Fibroblast of villous mesenchyme (primary cell): ENCODE measurements around the gene CCDC27. TPM values are rescaled to one million over a fixed set of nuclear protein-coding genes. Genes with fewer than 3 reads are reported as not detected.

Experiments used
- DNase-seq: peaks from one replicate; pipeline ENCODE4 v3.0.0-alpha.2; 2010; ENCODE audit warnings: low read depth
- H3K4me3 ChIP-seq: 2 replicates; pipeline ENCODE4 v1.5.1; 2011; ENCODE audit warnings: low read depth, mild to moderate bottlenecking, low read length
- CTCF ChIP-seq: IDR thresholded peaks from 2 replicates; pipeline ENCODE4 v1.5.1; 2012; ENCODE audit warnings: low read depth, mild to moderate bottlenecking, low read length; ENCODE audit not compliant: insufficient read depth
- total RNA-seq: library from RNA; depleted of rRNA; stranded (reverse); fragments of >200 nt; gene quantifications from 2 replicates; pipeline ENCODE4 v1.2.3, GENCODE V29; 2012

CCDC27 gene
- total RNA-seq, 1 donor, result not detected

- TF ChIP-seq CTCF, result peak; percentile 53
- DNase-seq, result no peak
These were observed 25.0 kb upstream of the CCDC27 start for GRCh38 chr1:3727042-3727824.

GRCh38 chr1:3727825-3728776 is 24.1 kb upstream of the CCDC27 start:
- TF ChIP-seq CTCF, result no peak
- DNase-seq, result no peak
- H3K4me3 ChIP-seq, result no peak overlapping the region

More at GRCh38 chr1:3727042-3727824, 25.0 kb upstream of the CCDC27 start:
- no peak overlapping the region for H3K4me3 ChIP-seq

GRCh38 chr1:3729594-3730542 is 22.4 kb upstream of the CCDC27 start:
- DNase-seq, result no peak
- H3K4me3 ChIP-seq, result no peak overlapping the region
- no peak for TF ChIP-seq CTCF

- no peak for DNase-seq
- no peak for TF ChIP-seq CTCF
- no peak overlapping the region for H3K4me3 ChIP-seq
These were observed 21.6 kb upstream of the CCDC27 start for GRCh38 chr1:3730543-3731247.

GRCh38 chr1:3731583-3732433 is 20.4 kb upstream of the CCDC27 start:
- no peak overlapping the region for H3K4me3 ChIP-seq
- DNase-seq, result no peak
- no peak for TF ChIP-seq CTCF
